Right atrium auricular region (tissue), 2 donors: ENCODE measurements around the gene H2AZ2. TPM values are rescaled to one million over a fixed set of nuclear protein-coding genes. Genes with fewer than 3 reads are reported as not detected.
A peak's percentile ranks its signal among the peaks of the same experiment; 100 is the strongest.

Source experiments
- DNase-seq: peaks from one replicate; pipeline ENCODE4 v3.0.0-alpha.2; 2019; ENCODE audit warnings: low spot score
- H3K27ac ChIP-seq, 2 donors: fragments of 200-600 bp; sonication (generic); 1 replicate in 1 of 2; 2 replicates in 1 of 2; pipeline ENCODE4 v1.5.1; 2016 to 2019
- H3K27me3 ChIP-seq, 2 donors: fragments of 200-600 bp; sonication (generic); one replicate each; pipeline versions ENCODE4 v1.5.1 to v1.6.0; 2017 to 2019
- H3K36me3 ChIP-seq: fragments of 200-600 bp; sonication (generic); one replicate; pipeline ENCODE4 v1.5.1; 2016
- H3K4me1 ChIP-seq, 2 donors: fragments of 200-600 bp; sonication (generic); one replicate each; pipeline versions ENCODE4 v1.5.1 to v1.6.0; 2017 to 2019
- H3K4me3 ChIP-seq, 2 donors: fragments of 200-600 bp; sonication (generic); 1 replicate in 1 of 2; 2 replicates in 1 of 2; pipeline ENCODE4 v1.5.1; 2017 to 2019; ENCODE audit warnings: mild to moderate bottlenecking in 1 of 2, moderate library complexity in 1 of 2
- H3K9me3 ChIP-seq, 2 donors: fragments of 200-600 bp; sonication (generic); one replicate each; pipeline ENCODE4 v1.5.1; 2019
- total RNA-seq, 2 donors: library from RNA; depleted of rRNA; stranded (reverse); fragments of >200 nt; gene quantifications; one replicate each; pipeline ENCODE4 v1.1.0, GENCODE V29; 2016
- TF ChIP-seq, protein P1 (sequence below), 2 donors: fragments of 200-600 bp; sonication (generic); IDR thresholded peaks; one replicate each; pipeline ENCODE4 v1.5.1; 2019; ENCODE audit warnings: antibody characterized with exemption in 2 of 2

Gene H2AZ2
- total RNA-seq, 2 donors from 2014 or later, result 171 to 175 TPM

DNA sequence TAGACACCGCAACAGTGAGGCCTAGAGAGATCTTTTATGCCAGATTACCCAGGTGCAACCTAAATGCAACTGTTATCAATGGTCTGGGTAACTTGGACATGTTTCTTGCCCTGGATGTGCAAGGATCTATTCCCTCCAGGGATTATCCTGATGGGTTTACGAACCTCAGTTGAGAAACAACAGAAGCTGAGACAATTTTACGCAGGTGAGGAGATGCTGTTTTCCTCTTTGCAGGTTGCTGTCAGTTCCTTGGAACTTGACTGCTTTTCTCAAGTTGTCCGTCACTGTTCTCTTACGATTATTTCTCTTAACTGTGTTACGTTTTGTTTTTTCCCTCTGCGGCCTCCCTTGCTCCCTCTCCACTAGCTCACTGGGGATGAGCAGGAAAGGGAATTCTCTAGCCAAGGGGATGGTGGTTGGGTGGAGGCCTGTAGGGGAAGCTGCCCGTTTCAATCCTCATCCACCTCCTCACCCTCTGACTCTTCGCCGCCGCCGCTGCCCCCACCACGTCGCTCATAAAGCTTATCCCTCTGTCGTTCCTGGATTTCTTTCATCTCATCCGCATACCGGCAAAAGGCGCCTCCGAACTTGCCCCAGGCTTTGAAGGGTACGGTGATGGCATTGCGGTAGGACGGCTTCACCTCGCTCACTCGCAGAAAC is 36.2 kb upstream of the H2AZ2 start:
- Histone ChIP-seq H3K4me1 (peaks cover 0 to 60% of the 10 kb centered on the region in 2 donors), H3K4me3 (peak overlapping the region; percentile 96), H3K9me3 (no peaks in the 10 kb centered on the region), H3K27me3 (no peaks in the 10 kb centered on the region), H3K27ac (peak overlapping the region; percentile 98), H3K36me3 (no peaks in the 10 kb centered on the region)
- TF ChIP-seq, protein P1, sequence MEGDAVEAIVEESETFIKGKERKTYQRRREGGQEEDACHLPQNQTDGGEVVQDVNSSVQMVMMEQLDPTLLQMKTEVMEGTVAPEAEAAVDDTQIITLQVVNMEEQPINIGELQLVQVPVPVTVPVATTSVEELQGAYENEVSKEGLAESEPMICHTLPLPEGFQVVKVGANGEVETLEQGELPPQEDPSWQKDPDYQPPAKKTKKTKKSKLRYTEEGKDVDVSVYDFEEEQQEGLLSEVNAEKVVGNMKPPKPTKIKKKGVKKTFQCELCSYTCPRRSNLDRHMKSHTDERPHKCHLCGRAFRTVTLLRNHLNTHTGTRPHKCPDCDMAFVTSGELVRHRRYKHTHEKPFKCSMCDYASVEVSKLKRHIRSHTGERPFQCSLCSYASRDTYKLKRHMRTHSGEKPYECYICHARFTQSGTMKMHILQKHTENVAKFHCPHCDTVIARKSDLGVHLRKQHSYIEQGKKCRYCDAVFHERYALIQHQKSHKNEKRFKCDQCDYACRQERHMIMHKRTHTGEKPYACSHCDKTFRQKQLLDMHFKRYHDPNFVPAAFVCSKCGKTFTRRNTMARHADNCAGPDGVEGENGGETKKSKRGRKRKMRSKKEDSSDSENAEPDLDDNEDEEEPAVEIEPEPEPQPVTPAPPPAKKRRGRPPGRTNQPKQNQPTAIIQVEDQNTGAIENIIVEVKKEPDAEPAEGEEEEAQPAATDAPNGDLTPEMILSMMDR (IDR thresholded peaks at IDR 0.05), result no peak
- DNase-seq, result no peak

DNA sequence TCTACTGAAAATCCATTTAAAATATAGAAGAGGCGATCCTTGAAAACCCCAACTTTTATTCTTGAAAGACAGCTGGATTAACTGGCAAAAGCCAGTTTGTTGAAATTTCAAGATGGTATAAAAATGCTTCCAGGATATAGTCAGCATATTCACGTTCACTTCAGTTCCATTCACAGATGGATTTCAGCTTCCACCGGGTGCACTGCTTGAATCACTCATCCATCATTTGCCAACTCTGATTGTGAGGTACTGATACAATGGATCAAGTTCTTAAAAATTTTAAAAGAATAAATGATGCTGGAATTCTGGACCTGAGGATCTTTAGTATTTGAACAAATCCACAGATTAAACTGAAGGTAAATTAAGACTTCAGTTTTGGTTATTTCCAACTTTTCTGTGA is 35.0 kb upstream of the H2AZ2 start:
- Histone ChIP-seq H3K27ac (peak overlapping the region in 1 of 2 donors; percentile 98), H3K4me1 (peaks cover 0 to 62% of the 10 kb centered on the region in 2 donors), H3K4me3 (no peak overlapping the region), H3K27me3 (no peaks in the 10 kb centered on the region), H3K36me3 (no peaks in the 10 kb centered on the region), H3K9me3 (no peaks in the 10 kb centered on the region)
- TF ChIP-seq, protein P1 (IDR thresholded peaks at IDR 0.05), result no peak
- no peak for DNase-seq

DNA sequence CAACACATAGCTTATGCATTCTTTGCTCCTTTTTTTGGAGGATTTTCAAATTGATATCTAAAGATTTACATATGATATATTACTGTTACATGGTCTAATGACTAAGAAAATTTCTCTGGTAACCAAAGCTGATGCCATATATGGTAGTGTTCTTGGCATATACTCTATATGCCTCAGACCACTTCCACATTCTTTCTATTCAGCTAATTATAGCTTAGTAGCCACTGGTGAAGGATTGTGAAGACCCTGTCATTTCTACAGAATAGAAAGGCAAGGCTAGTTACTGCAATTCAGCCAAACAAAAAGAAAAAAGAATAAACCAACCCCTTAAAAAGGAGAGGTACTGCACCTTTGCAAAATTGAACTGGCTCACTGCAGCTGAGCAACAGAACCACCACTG is 33.7 kb upstream of the H2AZ2 start:
- TF ChIP-seq, protein P1 (IDR thresholded peaks at IDR 0.05), result no peak
- DNase-seq, result no peak
- no peaks in the 10 kb centered on the region for H3K9me3 ChIP-seq
- H3K4me1 ChIP-seq, result peaks cover 0 to 62% of the 10 kb centered on the region in 2 donors
- H3K27me3 ChIP-seq, result no peaks in the 10 kb centered on the region
- H3K4me3 ChIP-seq, result peak overlapping the region; percentile 5 to 27
- no peaks in the 10 kb centered on the region for H3K36me3 ChIP-seq
- peak overlapping the region in 1 of 2 donors; percentile 20 for H3K27ac ChIP-seq

DNA sequence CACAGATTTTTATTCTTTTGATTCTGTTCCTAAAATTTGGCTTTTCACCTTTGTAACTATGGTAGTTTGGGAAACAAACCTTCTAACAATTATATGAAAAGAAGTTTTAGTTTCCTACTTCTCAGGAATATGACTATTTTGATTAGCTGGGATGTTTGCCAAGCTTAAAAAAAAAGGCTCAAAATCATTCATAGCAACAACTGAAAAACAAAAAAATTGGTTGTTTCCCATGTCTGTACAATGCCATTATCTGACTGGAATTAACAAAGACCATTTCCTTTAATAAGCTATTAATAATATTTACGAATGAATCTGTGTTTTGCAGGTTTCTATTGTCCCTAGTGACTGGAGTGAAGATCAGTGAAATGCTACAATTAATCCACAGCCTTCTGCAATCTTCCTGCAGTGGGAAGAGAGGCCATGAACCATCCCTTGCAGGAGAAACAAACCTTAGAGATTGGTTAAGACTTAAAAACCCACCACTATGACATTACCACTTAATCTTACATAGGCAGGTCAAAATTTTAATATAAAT is 33.2 kb upstream of the H2AZ2 start:
- peak overlapping the region; percentile 3 to 20 for H3K27ac ChIP-seq
- TF ChIP-seq, protein P1 (IDR thresholded peaks at IDR 0.05), result no peak
- H3K9me3 ChIP-seq, result no peaks in the 10 kb centered on the region
- peaks cover 0 to 57% of the 10 kb centered on the region in 2 donors for H3K4me1 ChIP-seq
- no peaks in the 10 kb centered on the region for H3K36me3 ChIP-seq
- peak overlapping the region in 1 of 2 donors; percentile 27 for H3K4me3 ChIP-seq
- no peak for DNase-seq
- no peaks in the 10 kb centered on the region for H3K27me3 ChIP-seq

DNA sequence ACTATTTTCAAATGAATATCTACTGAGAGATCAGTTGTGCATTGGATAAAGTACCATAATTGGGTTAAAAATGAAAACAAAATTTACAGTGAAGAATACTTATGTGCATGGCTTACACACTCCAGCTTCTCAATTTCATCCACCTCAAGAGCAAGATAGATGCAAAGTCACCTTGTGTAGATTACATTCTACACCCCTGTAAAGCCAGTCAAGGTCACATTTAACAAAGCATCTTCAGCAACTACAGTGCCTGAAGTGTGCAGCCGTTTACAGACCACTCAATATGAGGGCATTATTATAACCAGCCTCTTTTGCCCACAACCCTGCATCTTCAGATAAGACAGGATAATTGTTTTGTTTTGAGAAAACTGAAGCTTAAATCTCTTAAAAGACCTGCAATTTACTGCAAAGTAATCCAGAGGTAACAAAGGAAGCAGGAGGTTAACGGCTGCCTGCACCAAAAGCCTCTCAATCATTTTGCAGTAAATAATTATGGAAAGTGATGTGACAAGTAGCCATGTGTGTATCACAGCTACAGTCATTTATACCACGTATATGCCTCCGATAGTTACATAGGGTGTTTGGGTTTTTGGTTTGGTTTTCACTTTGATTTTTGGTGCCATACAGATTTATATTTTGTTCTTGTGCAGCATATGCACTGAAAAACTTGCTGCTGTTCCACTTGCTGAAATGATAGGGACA is 32.6 kb upstream of the H2AZ2 start:
- Histone ChIP-seq H3K4me1 (peaks cover 0 to 54% of the 10 kb centered on the region in 2 donors), H3K36me3 (no peaks in the 10 kb centered on the region), H3K27ac (peak overlapping the region; percentile 3 to 20), H3K27me3 (no peaks in the 10 kb centered on the region), H3K9me3 (no peaks in the 10 kb centered on the region), H3K4me3 (peak overlapping the region in 1 of 2 donors; percentile 27)
- TF ChIP-seq, protein P1 (IDR thresholded peaks at IDR 0.05), result no peak
- DNase-seq, result no peak
